HK-2 (cell line): Measurements from ENCODE around the gene SLC13A3.
A peak's percentile ranks its signal among the peaks of the same experiment; 100 is the strongest.

Experiments
- DNase-seq: peaks from one replicate; pipeline ENCODE4 v3.0.0-alpha.2; 2018; ENCODE audit not compliant: unreplicated experiment

The SLC13A3 gene

GRCh38 chr20:46651091-46651962, at the start of gene SLC13A3:
SLC13A3 (minus strand) TSS chr20:46651459; CDS start chr20:46651421, 38 bp downstream.
- DNase-seq = no peak

- no peak for DNase-seq
Observed at GRCh38 chr20:46701057-46701456, 49.8 kb upstream of the SLC13A3 start.

GRCh38 chr20:46700481-46700880, 49.2 kb upstream of the SLC13A3 start:
- DNase-seq = no peak

- no peak for DNase-seq
Observed at GRCh38 chr20:46699651-46700359, 48.5 kb upstream of the SLC13A3 start.

GRCh38 chr20:46698788-46699187, 47.5 kb upstream of the SLC13A3 start:
- no peak for DNase-seq

GRCh38 chr20:46696791-46697279, 45.6 kb upstream of the SLC13A3 start:
- no peak for DNase-seq

GRCh38 chr20:46695892-46696291, 44.6 kb upstream of the SLC13A3 start:
- no peak for DNase-seq

GRCh38 chr20:46694484-46694883, 43.2 kb upstream of the SLC13A3 start:
- DNase-seq = no peak

- DNase-seq = no peak
Observed at GRCh38 chr20:46691196-46691595, 39.9 kb upstream of the SLC13A3 start.

- no peak for DNase-seq
Observed at GRCh38 chr20:46690219-46691106, 39.2 kb upstream of the SLC13A3 start.

GRCh38 chr20:46689754-46690085, 38.5 kb upstream of the SLC13A3 start:
- no peak for DNase-seq

GRCh38 chr20:46689082-46689753, 38.0 kb upstream of the SLC13A3 start, which contains the start of gene TP53RK:
TP53RK (minus strand) TSS chr20:46689444; CDS start chr20:46689414, 30 bp downstream.
- DNase-seq = peak; percentile 100

GRCh38 chr20:46688151-46689081, 37.2 kb upstream of the SLC13A3 start:
- DNase-seq = no peak

GRCh38 chr20:46683939-46684750, 32.9 kb upstream of the SLC13A3 start:
- DNase-seq = no peak

GRCh38 chr20:46683668-46683938, 32.3 kb upstream of the SLC13A3 start:
- DNase-seq = no peak

GRCh38 chr20:46683011-46683667, 31.9 kb upstream of the SLC13A3 start:
- DNase-seq = no peak

GRCh38 chr20:46682063-46682821, 31.0 kb upstream of the SLC13A3 start:
- DNase-seq = no peak
